K562 (cell line): ENCODE results near the gene TTC9C. TPM values are rescaled to one million over a fixed set of nuclear protein-coding genes. Genes with fewer than 3 reads are reported as not detected.

ENCODE experiments used
- DMBX1 ChIP-seq: fragments of 250-450 bp; sonication (Bioruptor Pico); IDR thresholded peaks from 2 replicates; pipeline ENCODE4 v1.8.0; 2022; ENCODE audit warnings: inconsistent platforms, mild to moderate bottlenecking, moderate library complexity, borderline replicate concordance
- FOXM1 ChIP-seq, 2 experiments: fragments of 450-650 bp in 1 of 2; sonication (generic) in 1 of 2; formaldehyde crosslinking in 1 of 2; IDR thresholded peaks; 2 replicates each; pipeline versions ENCODE4 v1.6.1 to v1.9.0; 2017 to 2022; ENCODE audit warnings: low read depth in 2 of 2, mild to moderate bottlenecking in 2 of 2, missing genetic modification reagents in 1 of 2, moderate library complexity in 1 of 2
- GATA2 ChIP-seq: sonication (generic); formaldehyde crosslinking; IDR thresholded peaks from 2 replicates; pipeline ENCODE4 v1.4.0; 2020; ENCODE audit warnings: mild to moderate bottlenecking, missing genetic modification reagents
- HOXB6 ChIP-seq: fragments of 250-450 bp; sonication (Bioruptor Pico); IDR thresholded peaks from 2 replicates; pipeline ENCODE4 v1.5.1; 2022; ENCODE audit warnings: mild to moderate bottlenecking, borderline replicate concordance
- LEF1 ChIP-seq: fragments of 450-650 bp; IDR thresholded peaks from 2 replicates; pipeline ENCODE4 v1.6.1; 2016; ENCODE audit warnings: mild to moderate bottlenecking
- SREBF2 ChIP-seq: sonication (generic); formaldehyde crosslinking; IDR thresholded peaks from 2 replicates; pipeline ENCODE4 v1.4.0; 2020; ENCODE audit warnings: mild to moderate bottlenecking, missing genetic modification reagents
- TBP ChIP-seq: optimal IDR thresholded peaks from 2 replicates; pipeline ENCODE3; 2011; ENCODE audit warnings: low read depth, low read length, improper control_type of control experiment
- THRAP3 ChIP-seq: fragments of 450-650 bp; IDR thresholded peaks from 2 replicates; pipeline ENCODE4 v1.6.1; 2016; ENCODE audit warnings: mild to moderate bottlenecking, inconsistent platforms, borderline replicate concordance
- ZNF224 ChIP-seq: sonication (generic); formaldehyde crosslinking; IDR thresholded peaks from 2 replicates; pipeline ENCODE4 v1.8.0; 2022; ENCODE audit warnings: mild to moderate bottlenecking, missing genetic modification reagents
- polyA plus RNA-seq, 8 experiments: library from polyadenylated mRNA; depleted of rRNA in 4 of 8; stranded (reverse) in 5 of 8; unstranded in 3 of 8; fragments of >200 nt; fragmentation: Nextera tagmentation in 2 of 8; fragmentation: Illumina TruSeq in 1 of 8; extraction: Ambion mirVana in 2 of 8; extraction: Trizol in 1 of 8; gene quantifications; 2 replicates each; pipeline versions ENCODE4 v1.2.1 to v1.2.3, GENCODE V29; 2011 to 2014; ENCODE audit warnings: inconsistent platforms in 1 of 8, missing spikeins in 1 of 8
- total RNA-seq, 7 experiments: library from RNA; depleted of rRNA in 6 of 7; stranded (reverse); fragments of >200 nt in 6 of 7; fragmentation: Illumina TruSeq in 2 of 7; extraction: Trizol in 2 of 7; gene quantifications; 2 replicates each; pipeline versions ENCODE4 v1.2.1 to v1.2.3, GENCODE V29; 2011 to 2021; ENCODE audit warnings: low replicate concordance in 1 of 7
- TF ChIP-seq, protein P1 (sequence below): sonication (generic); formaldehyde crosslinking; IDR thresholded peaks from 2 replicates; pipeline ENCODE4 v1.8.1; 2022; ENCODE audit warnings: missing genetic modification reagents
- TF ChIP-seq, protein P2 (sequence below): sonication (generic); formaldehyde crosslinking; IDR thresholded peaks from 2 replicates; pipeline ENCODE4 v1.8.0; 2022; ENCODE audit warnings: mild to moderate bottlenecking, missing genetic modification reagents
- TF ChIP-seq, protein P3 (sequence below), 2 experiments: fragments of 450-650 bp; IDR thresholded peaks; 2 replicates each; pipeline ENCODE4 v1.6.1; 2016; ENCODE audit warnings: mild to moderate bottlenecking in 2 of 2, borderline replicate concordance in 1 of 2, low read depth in 1 of 2, moderate library complexity in 1 of 2

TTC9C gene
- total and polyA plus RNA-seq, 9 of the 15 experiments (the other 6 are each of a cell fraction or from before 2014, with no cell fraction given): 32.8 to 59.0 (median 37.1) TPM

DNA sequence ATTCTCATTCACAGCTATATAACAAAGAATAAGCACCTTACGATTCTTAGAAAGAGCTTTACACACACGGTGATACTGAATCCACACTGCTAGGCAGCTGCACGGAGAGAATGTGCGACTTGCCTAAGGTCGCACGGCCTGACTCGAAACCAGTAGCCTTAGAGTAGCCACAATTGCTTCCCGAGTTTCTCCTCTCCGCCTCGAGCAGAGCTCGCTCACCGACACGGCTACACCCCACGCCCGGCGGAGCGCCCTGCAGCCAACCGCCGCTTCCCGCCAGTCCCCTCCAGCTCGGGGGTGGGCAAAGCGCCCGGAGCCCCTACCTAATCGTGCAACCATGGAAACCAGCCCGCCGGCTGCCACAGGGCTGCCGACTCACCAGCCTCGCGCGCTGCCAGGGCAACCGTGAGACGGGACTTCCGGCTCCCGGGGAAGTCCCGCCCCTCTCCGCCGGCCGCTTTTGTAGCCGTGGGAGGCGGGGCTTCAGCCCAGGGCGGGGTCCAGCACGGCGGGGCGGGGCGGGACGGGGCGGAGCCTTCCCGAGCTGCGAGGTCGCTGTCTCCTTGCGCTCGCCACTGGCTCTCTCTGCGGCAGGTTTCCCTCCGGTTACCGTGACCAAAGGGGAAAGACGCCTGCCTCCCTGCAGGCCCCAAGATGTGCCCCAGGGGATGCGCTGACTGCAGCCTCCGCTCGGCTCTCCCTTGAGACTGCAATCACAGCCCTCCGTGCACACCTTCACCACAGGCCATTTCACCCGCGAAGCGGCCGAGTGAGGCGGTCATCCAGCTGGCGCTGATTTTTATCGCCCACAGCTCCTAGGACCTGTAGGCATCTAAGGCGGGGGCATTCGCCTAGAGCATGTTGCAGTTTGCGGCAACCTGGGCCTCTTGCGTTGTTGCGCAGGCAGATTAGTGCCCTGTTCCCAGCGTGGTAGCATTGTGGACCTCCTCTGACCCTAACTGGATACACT is 22.1 kb upstream of the TTC9C start (continued):
- TF ChIP-seq GATA2 (CRISPR knock-in tag) (peak; percentile 80), DMBX1 (CRISPR knock-in tag) (no peak), SREBF2 (CRISPR knock-in tag) (no peak), ZNF224 (CRISPR knock-in tag) (no peak), TBP (peak; percentile 85), THRAP3 (no peak), LEF1 (no peak), FOXM1 (IDR thresholded peaks at IDR 0.05; ENCODE audit: low read depth) (no peak), FOXM1 (CRISPR knock-in tag; IDR thresholded peaks at IDR 0.05; ENCODE audit: low read depth) (no peak; the same call in 1 of the 2 replicates), HOXB6 (CRISPR knock-in tag) (no peak)
- TF ChIP-seq, protein P1, sequence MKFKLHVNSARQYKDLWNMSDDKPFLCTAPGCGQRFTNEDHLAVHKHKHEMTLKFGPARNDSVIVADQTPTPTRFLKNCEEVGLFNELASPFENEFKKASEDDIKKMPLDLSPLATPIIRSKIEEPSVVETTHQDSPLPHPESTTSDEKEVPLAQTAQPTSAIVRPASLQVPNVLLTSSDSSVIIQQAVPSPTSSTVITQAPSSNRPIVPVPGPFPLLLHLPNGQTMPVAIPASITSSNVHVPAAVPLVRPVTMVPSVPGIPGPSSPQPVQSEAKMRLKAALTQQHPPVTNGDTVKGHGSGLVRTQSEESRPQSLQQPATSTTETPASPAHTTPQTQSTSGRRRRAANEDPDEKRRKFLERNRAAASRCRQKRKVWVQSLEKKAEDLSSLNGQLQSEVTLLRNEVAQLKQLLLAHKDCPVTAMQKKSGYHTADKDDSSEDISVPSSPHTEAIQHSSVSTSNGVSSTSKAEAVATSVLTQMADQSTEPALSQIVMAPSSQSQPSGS (CRISPR knock-in tag): no peak
- TF ChIP-seq, protein P2, sequence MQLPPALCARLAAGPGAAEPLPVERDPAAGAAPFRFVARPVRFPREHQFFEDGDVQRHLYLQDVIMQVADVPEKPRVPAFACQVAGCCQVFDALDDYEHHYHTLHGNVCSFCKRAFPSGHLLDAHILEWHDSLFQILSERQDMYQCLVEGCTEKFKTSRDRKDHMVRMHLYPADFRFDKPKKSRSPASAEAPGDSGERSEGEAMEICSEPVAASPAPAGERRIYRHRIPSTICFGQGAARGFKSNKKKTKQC (CRISPR knock-in tag): peak; percentile 70
- TF ChIP-seq, protein P3, sequence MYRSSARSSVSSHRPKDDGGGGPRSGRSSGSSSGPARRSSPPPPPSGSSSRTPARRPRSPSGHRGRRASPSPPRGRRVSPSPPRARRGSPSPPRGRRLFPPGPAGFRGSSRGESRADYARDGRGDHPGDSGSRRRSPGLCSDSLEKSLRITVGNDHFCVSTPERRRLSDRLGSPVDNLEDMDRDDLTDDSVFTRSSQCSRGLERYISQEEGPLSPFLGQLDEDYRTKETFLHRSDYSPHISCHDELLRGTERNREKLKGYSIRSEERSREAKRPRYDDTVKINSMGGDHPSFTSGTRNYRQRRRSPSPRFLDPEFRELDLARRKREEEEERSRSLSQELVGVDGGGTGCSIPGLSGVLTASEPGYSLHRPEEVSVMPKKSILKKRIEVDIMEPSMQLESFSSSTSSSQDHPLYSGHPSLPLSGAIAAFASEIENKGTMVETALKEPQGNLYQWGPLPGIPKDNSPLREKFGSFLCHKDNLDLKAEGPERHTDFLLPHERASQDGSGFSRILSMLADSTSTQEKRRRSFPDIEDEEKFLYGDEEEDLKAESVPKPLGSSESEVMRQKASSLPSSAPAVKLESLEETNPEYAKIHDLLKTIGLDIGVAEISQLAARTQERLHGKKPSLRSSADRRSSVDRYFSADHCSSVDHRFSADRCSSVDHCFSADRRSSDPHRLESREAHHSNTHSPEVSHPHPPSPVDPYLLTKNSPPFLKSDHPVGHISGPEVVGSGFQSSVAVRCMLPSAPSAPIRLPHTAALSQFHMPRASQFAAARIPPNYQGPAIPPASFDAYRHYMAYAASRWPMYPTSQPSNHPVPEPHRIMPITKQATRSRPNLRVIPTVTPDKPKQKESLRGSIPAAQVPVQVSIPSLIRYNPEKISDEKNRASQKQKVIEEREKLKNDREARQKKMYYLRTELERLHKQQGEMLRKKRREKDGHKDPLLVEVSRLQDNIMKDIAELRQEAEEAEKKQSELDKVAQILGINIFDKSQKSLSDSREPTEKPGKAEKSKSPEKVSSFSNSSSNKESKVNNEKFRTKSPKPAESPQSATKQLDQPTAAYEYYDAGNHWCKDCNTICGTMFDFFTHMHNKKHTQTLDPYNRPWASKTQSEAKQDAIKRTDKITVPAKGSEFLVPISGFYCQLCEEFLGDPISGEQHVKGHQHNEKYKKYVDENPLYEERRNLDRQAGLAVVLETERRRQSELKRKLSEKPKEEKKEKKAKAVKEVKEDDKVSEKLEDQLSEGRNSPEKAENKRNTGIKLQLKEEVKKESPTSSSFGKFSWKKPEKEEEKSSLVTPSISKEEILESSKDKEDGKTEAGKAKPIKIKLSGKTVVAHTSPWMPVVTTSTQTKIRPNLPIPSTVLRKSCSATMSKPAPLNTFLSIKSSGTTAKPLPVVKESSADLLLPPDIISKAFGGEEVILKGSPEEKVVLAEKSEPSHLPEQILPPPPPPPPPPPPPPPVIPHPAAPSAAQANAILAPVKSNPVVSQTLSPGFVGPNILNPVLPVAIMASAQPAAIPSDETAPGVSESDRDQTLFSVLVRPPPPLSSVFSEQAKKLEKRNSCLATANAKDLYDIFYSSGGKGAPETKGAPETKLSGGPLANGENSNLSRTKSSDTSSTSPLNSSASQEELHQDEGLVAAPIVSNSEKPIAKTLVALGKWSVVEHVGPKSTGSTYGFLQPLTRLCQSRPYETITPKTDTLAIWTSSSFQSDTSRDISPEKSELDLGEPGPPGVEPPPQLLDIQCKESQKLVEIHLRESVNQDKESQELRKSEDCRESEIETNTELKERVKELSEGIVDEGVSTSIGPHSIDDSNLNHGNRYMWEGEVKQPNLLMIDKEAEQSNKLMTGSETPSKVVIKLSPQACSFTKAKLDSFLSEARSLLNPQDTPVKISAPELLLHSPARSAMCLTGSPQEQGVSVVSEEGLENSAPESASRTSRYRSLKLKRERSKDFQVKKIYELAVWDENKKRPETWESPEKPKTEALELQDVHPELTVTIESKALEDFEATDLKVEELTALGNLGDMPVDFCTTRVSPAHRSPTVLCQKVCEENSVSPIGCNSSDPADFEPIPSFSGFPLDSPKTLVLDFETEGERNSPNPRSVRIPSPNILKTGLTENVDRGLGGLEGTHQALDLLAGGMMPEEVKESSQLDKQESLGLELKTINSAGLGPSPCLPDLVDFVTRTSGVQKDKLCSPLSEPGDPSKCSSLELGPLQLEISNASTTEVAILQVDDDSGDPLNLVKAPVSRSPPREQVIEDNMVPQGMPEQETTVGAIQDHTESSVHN (IDR thresholded peaks at IDR 0.05; ENCODE audit: borderline replicate concordance in 1 of 2, low read depth in 1 of 2): no peak
